ENCODE results near the gene PTBP3.

PTBP3 gene

GRCh38 chr9:112239284-112239683, 94.1 kb downstream of the PTBP3 start:
- H3K27me3 ChIP-seq (ENCODE audit: control insufficient read depth, insufficient read depth, low read length): no peaks in the 10 kb centered on the region
- H3K27ac ChIP-seq: no peak overlapping the region
- H3K9ac ChIP-seq: no peak overlapping the region
- H3K9me3 ChIP-seq (ENCODE audit: control insufficient read depth, low read length): no peaks in the 10 kb centered on the region
- H2AFZ ChIP-seq: no peak overlapping the region
- H3K4me3 ChIP-seq (ENCODE audit: low read depth, low read length): no peak overlapping the region
- no peak overlapping the region for H3K4me2 ChIP-seq (ENCODE audit: low read length)
- H3K4me1 ChIP-seq: no peaks in the 10 kb centered on the region
- H3K36me3 ChIP-seq (ENCODE audit: control insufficient read depth, insufficient read depth, low read length): no peaks in the 10 kb centered on the region
- H3K79me2 ChIP-seq: no peaks in the 10 kb centered on the region
- TF ChIP-seq CTCF (IDR thresholded peaks at IDR 0.05): no peak

GRCh38 chr9:112234779-112235178, 98.6 kb downstream of the PTBP3 start:
- Histone ChIP-seq H3K9me3 (ENCODE audit: control insufficient read depth, low read length) (no peaks in the 10 kb centered on the region), H3K4me3 (ENCODE audit: low read depth, low read length) (no peak overlapping the region)

GRCh38 chr9:112233769-112234168, 99.7 kb downstream of the PTBP3 start:
- no peak overlapping the region for H3K27ac ChIP-seq
- H3K36me3 ChIP-seq (ENCODE audit: control insufficient read depth, insufficient read depth, low read length): no peaks in the 10 kb centered on the region
- no peak for TF ChIP-seq CTCF (IDR thresholded peaks at IDR 0.05)
- H3K9ac ChIP-seq: no peak overlapping the region
- H3K79me2 ChIP-seq: no peaks in the 10 kb centered on the region
- no peak overlapping the region for H3K4me2 ChIP-seq (ENCODE audit: low read length)
- H3K9me3 ChIP-seq (ENCODE audit: control insufficient read depth, low read length): no peaks in the 10 kb centered on the region
- H3K4me1 ChIP-seq: no peaks in the 10 kb centered on the region
- no peaks in the 10 kb centered on the region for H3K27me3 ChIP-seq (ENCODE audit: control insufficient read depth, insufficient read depth, low read length)
- no peak overlapping the region for H3K4me3 ChIP-seq (ENCODE audit: low read depth, low read length)
- no peak overlapping the region for H2AFZ ChIP-seq

More at GRCh38 chr9:112234779-112235178, 98.6 kb downstream of the PTBP3 start:
- no peaks in the 10 kb centered on the region for H3K4me1 ChIP-seq
- no peak overlapping the region for H3K9ac ChIP-seq
- no peak for TF ChIP-seq CTCF (IDR thresholded peaks at IDR 0.05)
- no peak overlapping the region for H2AFZ ChIP-seq
- no peaks in the 10 kb centered on the region for H3K27me3 ChIP-seq (ENCODE audit: control insufficient read depth, insufficient read depth, low read length)
- H3K4me2 ChIP-seq (ENCODE audit: low read length): no peak overlapping the region
- no peaks in the 10 kb centered on the region for H3K36me3 ChIP-seq (ENCODE audit: control insufficient read depth, insufficient read depth, low read length)
- no peaks in the 10 kb centered on the region for H3K79me2 ChIP-seq
- H3K27ac ChIP-seq: no peak overlapping the region

- Histone ChIP-seq H3K79me2 (no peaks in the 10 kb centered on the region), H3K4me3 (ENCODE audit: low read depth, low read length) (no peak overlapping the region), H3K36me3 (ENCODE audit: control insufficient read depth, insufficient read depth, low read length) (no peaks in the 10 kb centered on the region), H3K4me2 (ENCODE audit: low read length) (no peak overlapping the region), H3K27me3 (ENCODE audit: control insufficient read depth, insufficient read depth, low read length) (no peaks in the 10 kb centered on the region), H3K4me1 (no peaks in the 10 kb centered on the region), H2AFZ (no peak overlapping the region), H3K9me3 (ENCODE audit: control insufficient read depth, low read length) (no peaks in the 10 kb centered on the region), H3K9ac (no peak overlapping the region), H3K27ac (no peak overlapping the region)
- no peak for TF ChIP-seq CTCF (IDR thresholded peaks at IDR 0.05)
These were observed 101.2 kb downstream of the PTBP3 start for GRCh38 chr9:112232233-112232632.

GRCh38 chr9:112226091-112226490, 107.3 kb downstream of the PTBP3 start:
- Histone ChIP-seq H3K27me3 (ENCODE audit: control insufficient read depth, insufficient read depth, low read length) (no peaks in the 10 kb centered on the region), H3K4me3 (ENCODE audit: low read depth, low read length) (no peak overlapping the region), H3K9me3 (ENCODE audit: control insufficient read depth, low read length) (no peaks in the 10 kb centered on the region), H2AFZ (no peak overlapping the region), H3K79me2 (no peaks in the 10 kb centered on the region), H3K9ac (no peak overlapping the region), H3K27ac (no peak overlapping the region), H3K4me1 (no peaks in the 10 kb centered on the region), H3K4me2 (ENCODE audit: low read length) (no peak overlapping the region), H3K36me3 (ENCODE audit: control insufficient read depth, insufficient read depth, low read length) (no peaks in the 10 kb centered on the region)
- TF ChIP-seq CTCF (IDR thresholded peaks at IDR 0.05): no peak
